GM21526 (cell line): Measurements from ENCODE around the gene SIGLEC9.

Experiments used
- ATAC-seq: cut with Tn5 transposase; IDR thresholded peaks from one replicate; pipeline ENCODE4 v1.9.1; 2021; ENCODE audit warnings: moderate library complexity; ENCODE audit not compliant: unreplicated experiment, low FRiP score

The SIGLEC9 gene

DNA sequence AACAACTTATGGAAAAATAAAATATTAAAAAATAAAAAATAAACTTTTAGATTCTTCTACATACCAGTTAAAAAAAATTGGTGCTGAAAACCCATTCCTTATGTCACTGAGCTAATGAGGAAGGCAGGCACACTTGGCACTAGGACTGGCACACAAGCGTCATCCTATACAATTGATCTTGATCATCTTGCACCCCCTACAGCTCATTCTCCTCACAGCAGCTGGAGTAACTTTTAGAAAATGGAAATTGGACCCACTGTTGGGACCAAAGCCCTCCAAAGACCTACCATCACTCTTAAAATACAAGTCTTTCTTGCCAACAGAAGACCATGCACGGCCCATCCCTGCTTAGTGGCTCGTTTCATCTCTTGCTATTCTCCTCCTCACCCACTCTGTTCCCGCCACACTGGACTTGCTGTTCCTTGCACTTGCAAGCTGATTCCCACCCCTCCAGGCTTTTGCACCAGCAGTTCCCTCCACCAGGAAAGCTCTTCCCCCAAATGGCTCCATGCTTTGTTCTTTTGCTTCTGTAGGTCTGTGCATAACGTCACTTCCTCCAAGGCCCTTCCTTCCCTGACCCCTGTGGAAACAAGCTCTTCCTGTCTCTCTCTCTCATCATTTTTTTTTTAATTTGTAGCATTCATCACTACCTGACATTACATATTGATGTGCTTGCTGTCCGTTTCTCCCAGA lies 28.1 kb upstream of the SIGLEC9 start:
- no peak for ATAC-seq

DNA sequence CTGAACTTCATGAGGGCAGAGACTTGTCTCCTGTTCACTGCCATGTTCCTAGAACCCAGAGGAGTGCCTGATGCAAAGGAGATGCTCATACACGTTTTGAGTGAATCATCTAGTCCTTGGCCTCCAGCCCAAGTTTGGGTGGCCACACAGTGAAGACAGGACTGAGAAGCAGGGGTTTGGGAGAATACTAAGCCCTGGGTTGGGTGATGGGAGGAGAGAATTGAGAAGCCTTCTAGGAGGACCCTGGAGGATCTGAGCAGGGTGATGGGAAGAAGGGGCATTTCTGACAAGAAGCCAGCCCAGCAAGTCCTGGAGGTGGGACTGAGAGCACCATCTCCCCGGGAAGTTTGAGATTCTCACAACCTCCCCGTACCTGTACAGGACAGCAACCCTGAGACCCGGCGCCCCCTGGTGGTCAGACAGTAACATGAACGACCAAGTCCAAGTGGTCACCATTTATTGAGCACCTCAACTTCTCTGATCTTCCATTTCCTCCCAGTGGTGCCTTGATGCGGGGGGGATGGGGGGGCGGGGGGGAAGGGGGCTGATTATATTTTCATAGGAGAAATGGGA lies 27.5 kb upstream of the SIGLEC9 start:
- ATAC-seq, result no peak

DNA sequence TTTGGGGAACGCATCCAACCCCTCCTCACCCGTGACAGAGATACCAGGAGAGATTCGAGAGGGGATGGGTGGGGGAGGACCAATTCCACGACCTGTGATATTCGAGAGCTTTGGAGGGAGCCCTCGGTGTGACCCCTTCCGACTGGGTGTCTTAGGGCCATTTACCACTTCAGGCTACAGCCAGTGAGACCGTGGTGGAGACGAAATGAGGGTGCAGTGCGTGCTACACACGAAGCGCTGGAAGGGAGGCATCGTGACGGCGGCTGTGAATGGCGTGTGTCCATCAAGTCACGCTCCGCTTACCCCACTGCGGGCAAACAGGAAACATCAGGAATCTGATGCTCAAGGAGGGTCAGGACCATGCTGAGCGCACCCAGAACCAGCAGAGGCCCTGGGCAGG lies 26.9 kb upstream of the SIGLEC9 start:
- ATAC-seq, result no peak

DNA sequence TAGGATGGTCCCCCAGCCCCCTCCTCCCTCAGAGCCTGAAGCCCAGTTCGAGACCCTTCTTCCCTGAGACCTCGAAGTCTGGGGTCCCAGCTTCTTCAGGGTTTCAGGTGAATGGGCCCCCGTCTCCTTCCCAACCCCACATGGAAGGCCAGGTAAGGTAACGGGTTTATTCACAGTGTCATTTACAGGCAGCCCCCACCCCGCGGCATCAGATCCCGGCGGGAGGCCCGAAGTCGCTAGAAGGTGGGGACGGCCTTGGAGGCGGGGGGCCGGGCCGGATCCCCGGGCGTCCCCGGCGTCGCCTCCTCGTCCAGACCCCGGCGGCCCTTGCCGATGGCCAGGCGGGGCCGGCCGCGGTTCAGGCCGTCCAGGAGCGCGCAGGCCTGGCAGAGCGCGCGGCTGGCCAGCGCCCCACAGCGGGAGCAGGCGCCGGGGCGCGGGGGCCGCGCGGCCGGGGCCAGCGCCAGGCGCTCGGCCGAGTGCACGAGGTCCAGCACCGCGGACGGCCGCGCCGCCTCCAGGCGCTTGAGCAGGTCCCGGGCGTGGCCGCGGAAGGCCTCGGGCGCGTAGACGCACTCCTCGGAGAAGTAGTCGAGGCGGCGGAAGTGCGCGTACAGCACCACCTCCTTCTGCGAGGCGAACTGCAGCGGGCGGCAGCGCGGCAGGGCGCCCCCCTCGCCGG lies 26.2 kb upstream of the SIGLEC9 start:
- ATAC-seq, result no peak

DNA sequence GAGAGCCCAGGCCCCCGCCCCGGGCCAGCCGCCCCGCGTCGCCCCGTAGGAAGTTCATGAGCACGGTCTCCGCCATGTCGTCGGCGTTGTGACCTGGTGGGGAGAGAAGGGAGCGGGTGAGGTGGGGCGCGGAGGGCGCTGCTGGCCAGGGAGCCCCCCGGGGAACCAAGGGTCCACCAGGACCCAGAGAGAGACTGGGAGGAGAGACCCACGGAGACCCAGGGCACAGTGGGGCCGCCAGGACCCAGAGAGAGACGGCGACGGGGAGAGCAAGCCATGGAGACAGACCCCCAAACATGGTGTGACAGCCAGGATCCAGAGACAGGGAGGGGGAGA lies 25.7 kb upstream of the SIGLEC9 start:
- no peak for ATAC-seq

DNA sequence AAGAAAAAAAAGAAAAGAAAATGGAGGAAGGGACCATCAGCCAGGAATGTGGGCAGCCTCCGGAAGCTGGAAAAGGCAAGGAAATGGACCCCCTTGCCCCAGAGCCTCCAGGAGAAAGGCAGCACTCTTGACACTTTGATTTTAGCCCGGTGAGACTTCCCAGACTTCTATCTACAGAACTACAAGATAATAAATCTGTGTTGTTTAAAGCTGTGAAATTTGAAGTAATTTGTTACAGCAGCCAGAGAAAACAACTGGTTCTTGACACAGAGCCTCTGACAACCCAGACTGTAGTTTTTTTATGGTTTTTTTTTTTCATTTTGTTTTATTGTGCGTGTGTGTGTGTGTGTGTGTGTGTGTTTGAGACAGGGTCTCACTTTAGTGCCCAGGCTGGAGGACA lies 24.1 kb upstream of the SIGLEC9 start:
- ATAC-seq, result no peak

DNA sequence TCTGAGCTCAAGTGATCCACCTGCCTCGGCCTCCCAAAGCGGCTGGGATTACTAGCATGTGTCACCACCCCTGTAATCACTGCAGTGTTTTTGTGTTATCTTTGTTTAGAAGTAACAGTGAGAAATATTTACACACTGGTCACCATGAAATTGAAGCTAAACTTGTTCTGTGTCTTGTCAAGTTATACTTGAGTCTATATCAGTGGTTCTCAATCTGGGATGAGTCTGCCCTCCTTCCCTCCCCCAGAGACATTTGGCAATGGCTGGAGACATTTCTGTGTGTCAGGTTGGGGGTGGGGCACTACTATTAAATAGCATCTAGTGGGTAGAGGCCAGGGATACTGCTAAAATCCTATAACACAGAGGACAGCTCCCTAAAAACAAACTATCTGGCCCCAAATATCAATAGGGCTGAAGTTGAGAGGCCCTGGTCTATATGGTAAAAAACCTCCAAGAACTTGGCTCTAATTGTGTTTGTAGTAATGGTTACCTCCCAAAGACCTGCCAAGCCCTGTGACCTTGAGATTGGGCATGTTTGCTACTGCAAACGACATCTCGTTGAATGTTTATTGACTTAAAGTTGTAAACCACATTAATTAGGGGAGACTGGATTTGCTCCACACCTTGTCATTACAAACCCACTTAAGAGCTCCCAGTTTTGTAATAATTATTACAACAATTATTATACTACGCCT lies 23.4 kb upstream of the SIGLEC9 start:
- ATAC-seq, result no peak

DNA sequence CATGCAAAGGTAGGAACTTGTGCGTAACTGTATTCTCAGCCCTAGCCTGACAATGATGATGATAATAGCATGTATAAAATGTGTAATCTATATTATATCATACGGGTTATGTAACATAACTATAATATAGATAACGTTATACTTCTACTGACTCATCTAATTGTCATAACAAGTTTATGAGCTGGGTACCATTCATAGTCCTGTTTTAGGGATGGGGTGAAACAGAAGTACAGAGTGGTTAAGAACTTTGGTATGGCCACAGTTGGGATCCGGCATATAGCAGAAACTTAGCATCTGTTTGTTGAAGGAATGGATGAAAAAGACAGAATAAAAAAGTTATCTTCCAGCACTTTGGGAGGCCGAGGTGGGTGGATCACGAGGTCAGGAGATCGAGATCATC lies 21.7 kb upstream of the SIGLEC9 start:
- no peak for ATAC-seq

DNA sequence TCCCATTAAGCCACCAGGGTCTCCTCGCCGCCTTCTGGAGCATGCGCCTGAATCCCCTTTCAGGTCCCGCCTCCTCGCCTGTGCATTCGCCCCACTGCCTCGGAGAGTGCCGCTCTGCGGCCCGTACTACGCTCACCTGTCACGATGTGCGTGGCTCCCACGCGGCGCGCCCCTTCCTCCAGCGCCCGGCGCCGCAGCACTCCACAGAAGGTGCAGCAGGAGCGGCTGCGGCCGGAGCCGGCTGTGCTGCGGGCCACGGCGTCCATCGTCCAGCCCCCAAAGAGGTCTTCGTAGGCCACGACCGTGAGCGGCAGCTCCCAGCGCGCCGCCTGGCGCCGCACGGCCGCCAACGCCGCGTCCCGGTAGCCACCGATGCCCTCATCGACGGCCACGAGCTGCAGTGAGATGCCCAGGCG lies 20.8 kb upstream of the SIGLEC9 start:
- ATAC-seq, result no peak

DNA sequence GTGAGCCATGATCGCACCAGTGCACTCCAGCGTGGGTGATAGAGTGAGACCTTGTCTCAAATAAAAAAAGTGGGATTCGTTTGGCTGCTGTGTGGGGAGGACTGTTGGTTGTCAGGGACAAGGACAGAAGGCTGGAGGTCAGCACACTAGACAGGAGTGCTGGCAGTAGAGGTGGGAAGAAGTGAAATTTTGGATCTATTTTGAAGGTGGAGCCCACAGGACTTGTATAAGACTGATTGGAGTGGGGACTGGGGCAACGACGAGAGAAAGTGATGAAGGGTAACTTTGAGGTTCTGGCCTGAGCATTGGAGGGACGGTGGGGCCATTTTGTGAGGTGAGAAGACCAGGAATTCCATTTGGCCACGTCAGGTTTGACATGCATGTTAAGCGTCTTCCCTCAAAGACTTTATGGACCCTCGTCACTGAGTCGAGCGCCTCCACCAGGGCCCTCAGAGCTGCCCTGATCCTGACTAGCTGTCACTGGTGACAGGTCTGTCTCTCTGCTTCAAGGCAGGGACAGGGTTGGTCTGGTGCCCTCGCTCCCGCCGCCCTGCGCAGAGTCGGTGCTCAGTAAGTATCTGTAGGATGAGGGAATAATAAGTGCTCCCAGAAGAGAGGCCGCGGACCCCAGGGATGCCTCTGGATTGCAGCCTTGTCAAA lies 17.2 kb upstream of the SIGLEC9 start:
- peak; percentile 9 for ATAC-seq

DNA sequence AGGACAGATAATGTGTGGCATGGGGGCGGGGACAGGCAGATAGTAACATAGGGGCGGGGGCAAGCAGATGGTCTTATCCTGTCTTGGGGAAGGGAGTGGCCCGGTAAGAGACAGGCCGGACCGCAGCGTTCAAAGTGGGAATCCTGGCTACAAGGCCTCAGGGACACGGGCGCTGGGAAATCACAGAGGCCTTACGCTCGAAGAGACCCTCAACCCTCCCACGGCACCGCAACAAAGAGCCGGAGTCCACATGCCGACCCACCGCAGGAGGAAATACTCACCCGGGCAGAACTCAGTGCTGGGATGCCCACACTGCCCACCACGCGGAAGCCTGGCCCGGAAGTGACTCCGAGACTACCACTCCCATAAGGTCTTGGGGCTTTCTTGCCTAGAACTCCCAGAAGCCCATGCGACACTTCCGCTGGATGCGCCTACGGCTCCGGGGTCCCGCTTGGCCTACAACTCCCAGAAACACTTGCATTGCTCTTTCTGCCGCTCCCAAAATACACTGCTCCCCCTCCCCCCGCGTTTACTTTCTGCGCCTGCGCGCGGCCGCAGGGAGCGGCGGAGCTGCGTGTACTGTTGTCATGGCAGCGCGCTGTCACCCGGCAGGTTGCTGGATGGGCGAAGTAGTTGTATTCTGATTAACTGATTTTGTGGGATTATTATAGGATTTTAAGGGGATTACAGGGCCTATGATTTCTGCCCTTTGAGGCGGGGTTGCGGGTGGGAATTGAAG lies 16.5 kb upstream of the SIGLEC9 start, which contains the start of gene CTU1:
Gene CTU1, minus strand, starts transcription at position 344 of the 739 bp plus-strand sequence. CDS start 3,840 bp downstream, outside the sequence.
- peak; percentile 87 for ATAC-seq

DNA sequence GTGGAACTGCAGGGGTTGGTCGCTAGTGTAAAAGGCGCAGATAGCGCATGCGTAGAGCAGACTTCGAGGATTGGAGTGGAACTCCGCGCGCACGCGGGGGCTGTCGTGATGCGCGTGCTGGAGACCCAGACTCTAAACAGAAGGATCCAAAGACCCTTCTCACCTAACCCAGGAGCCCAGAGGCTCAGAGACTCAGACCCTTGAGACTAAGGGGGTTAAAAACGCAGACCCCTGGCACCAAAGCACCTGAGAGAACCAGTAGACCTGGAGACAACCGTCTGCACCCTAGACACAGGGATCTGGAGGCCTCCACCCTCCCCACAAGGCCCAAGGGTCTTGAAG lies 15.9 kb upstream of the SIGLEC9 start:
- peak; percentile 26 for ATAC-seq

DNA sequence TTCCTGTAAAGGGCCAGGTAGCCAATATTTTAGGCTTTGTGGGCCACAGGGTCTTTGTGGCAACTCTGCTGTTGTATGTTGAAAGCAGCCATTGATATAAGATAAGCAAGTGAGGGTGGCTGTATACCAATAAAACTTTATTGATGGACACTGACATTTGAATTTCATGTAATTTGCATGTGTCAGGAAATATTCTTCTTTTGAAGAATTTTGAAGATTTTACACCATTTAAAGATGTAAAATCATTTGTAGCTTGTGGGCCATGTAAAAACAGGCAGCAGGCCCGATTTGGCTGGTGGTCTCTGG lies 14.1 kb upstream of the SIGLEC9 start:
- no peak for ATAC-seq

DNA sequence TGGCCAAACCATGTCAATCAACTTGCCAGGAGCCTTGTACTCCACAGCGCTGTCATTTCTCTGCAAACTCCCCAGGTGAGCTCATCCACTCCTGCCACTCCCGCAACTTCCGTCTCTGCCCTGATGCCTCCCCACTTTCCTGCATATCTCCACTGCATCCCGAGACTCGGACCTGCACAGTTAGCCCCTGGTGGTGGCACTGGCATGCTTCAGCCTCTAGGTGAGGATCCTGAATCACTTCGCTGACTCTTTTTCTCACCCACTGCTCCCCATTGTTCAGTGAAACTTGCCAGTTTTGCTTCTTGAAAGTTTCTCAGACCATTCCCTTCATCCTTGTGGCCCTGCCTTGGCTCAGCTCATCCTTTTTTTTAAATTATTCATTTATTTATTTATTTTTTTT lies 13.1 kb upstream of the SIGLEC9 start:
- no peak for ATAC-seq

DNA sequence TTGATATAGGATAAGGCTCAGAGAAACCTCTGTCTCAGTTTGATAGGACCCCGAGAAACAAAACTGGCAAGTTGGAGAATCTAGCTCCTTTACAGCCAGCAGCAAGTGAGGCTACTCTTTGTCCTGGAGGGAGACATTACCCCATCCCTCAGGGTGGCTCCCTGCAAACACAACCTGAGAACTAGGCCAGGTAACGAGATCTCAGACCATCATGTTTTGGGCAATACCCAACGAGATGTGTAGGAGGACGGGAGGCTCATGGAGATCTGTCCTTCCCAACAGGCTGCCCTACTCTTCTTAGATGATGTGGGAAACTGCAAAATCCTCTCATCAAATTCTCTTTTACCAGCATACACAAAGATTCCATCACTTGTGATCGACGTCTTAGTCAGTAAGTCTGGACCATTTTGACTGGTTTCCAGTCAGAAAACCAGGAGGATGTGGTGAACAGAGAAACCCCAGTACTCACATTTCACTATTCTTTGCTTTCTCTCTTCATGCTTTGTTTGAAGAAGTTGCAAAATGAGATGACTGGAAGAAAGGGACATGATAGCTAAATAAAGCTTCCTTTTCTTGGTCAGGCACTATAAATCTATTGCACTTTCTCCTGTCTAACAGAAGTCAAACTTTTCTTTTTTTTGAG lies 10.5 kb upstream of the SIGLEC9 start:
- ATAC-seq, result no peak

DNA sequence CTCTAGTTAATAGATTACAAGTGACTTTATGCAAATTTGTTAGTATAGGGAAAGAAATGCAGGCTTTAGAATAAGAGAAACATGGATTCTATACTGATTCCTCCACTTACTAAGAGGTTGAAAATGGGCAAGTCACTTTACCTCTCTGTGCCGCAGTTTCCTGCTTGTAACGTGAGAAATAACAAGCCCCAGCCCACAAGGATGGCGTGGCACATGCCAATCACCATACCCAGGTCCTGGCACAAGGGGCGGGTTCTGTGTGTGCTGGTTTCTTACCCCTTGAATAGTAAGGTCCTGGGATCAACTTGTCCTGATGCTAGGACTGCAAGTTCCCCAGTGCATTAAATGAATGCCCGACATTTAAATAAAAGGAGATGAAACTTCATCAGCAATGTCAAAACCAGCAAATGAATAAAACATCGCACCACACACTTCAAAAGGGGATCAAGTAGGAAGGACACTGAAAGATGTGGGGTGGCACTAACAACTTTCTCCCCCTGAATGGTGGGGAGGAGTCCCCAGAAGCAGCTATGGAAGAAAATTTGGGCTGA lies 7.9 kb upstream of the SIGLEC9 start:
- ATAC-seq, result no peak

DNA sequence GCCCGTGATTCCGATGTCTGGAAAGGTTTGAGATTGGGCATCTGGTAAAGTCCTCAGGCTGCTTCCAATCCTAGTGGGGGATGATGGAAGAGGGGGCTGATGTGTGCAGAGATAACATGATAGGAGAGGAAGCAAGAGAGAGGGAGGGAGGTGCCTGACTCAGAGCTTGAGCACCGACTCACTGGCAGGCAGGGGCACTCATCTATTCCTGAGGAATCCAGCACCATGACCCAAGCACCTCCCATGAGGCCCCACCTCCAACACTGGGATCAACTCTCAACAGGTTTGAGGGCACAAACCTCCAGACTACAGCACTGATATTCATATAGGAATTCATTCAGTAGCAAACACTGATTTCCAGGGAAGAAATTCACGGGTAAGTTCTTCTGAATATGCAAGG lies 5.6 kb upstream of the SIGLEC9 start:
- no peak for ATAC-seq

DNA sequence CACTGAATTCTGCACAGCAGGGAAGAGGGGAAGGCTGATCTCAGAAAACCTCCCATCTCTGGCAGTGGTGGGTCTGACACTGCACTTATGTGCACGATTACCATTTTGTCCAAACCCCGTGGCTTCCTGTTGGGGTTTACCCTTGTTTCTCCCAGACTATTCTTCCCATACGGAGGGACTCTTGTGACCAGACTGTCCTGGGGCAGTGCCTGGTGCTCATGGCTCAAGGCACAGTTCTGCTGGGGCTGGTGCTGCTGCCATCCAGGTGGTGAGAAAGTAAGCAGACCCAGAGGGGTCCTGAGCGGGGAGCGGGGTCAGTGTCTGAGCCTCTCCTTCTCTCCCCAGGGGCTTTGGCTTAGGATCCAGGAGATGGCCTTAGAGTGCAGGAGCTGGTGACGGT lies 5.1 kb upstream of the SIGLEC9 start:
- ATAC-seq, result no peak

DNA sequence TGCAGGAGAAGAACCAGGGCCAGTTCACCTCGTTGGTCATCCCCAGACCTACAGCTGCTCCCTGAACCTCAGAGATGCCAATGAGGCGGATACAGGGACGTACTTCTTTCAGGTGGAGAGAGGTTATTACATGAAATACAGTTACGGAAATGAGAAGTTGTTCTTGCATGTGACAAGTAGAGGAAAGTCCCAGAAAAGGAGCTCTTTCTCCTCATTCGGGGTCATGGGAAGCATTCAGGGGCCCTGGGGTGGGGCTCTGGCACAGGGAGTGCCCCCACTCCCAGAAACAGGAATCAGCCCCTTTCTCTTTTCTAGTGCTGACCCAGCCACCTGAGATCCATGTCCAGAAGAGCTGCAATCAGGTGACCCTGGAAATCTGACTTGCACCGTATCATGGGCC lies 4.5 kb upstream of the SIGLEC9 start:
- no peak for ATAC-seq

DNA sequence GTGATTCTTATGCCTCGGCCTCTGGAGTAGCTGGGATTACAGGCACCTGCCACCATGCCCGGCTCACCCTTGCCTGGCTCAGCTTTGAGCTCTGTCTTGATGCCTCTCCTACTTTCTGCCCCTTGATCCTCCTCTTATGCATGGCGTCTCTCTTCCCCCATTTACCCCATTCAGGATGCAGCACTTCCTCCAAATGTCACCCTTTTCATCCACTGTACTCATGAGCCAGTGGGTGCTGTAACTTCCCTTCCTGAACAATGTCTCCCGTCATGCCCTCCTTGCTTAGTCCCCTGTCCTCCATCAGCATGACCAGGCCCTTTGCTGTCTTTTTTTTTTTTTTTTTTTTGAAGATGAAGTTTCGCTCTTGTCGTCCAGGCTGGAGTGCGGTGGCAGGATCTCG lies 3.4 kb upstream of the SIGLEC9 start:
- ATAC-seq, result no peak
